HepG2 (cell line): Measurements from ENCODE around the gene OMD.

Experiments used
- CTCF ChIP-seq: sonication (generic); formaldehyde crosslinking; IDR thresholded peaks from 2 replicates; pipeline ENCODE4 v1.5.0; 2020; ENCODE audit warnings: mild to moderate bottlenecking, missing genetic modification reagents, moderate library complexity
- EED ChIP-seq: sonication (generic); formaldehyde crosslinking; IDR thresholded peaks from 2 replicates; pipeline ENCODE4 v1.5.0; 2020; ENCODE audit warnings: mild to moderate bottlenecking, missing genetic modification reagents
- ETS1 ChIP-seq: sonication (generic); formaldehyde crosslinking; IDR thresholded peaks from 2 replicates; pipeline ENCODE4 v1.4.0; 2020; ENCODE audit warnings: missing genetic modification reagents
- GLI4 ChIP-seq: sonication (generic); formaldehyde crosslinking; IDR thresholded peaks from 2 replicates; pipeline ENCODE4 v1.5.1; 2020; ENCODE audit warnings: missing genetic modification reagents, mild to moderate bottlenecking, moderate library complexity, borderline replicate concordance
- ISL2 ChIP-seq: sonication (generic); formaldehyde crosslinking; IDR thresholded peaks from 2 replicates; pipeline ENCODE4 v1.5.0; 2020; ENCODE audit warnings: missing genetic modification reagents
- PRDM15 ChIP-seq: sonication (generic); formaldehyde crosslinking; IDR thresholded peaks from 2 replicates; pipeline ENCODE4 v1.4.0; 2020; ENCODE audit warnings: missing genetic modification reagents
- SRSF1 ChIP-seq: fragments of 200-400 bp; formaldehyde crosslinking; optimal IDR thresholded peaks from 2 replicates; pipeline ENCODE3; 2017; ENCODE audit warnings: mild to moderate bottlenecking, low read depth, low read length, moderate library complexity
- TARDBP ChIP-seq: sonication (generic); formaldehyde crosslinking; IDR thresholded peaks from 2 replicates; pipeline ENCODE4 v1.8.0; 2022; ENCODE audit warnings: mild to moderate bottlenecking, missing genetic modification reagents
- ZBTB8A ChIP-seq: sonication (generic); formaldehyde crosslinking; IDR thresholded peaks from 2 replicates; pipeline ENCODE4 v1.4.0; 2020; ENCODE audit warnings: mild to moderate bottlenecking, low read depth, missing genetic modification reagents, borderline replicate concordance
- ZNF253 ChIP-seq: sonication (generic); formaldehyde crosslinking; IDR thresholded peaks from 2 replicates; pipeline ENCODE4 v1.8.0; 2022; ENCODE audit warnings: mild to moderate bottlenecking, missing genetic modification reagents, borderline replicate concordance
- ZNF317 ChIP-seq: sonication (generic); formaldehyde crosslinking; IDR thresholded peaks from 2 replicates; pipeline ENCODE4 v1.5.0; 2020; ENCODE audit warnings: mild to moderate bottlenecking, missing genetic modification reagents
- ZSCAN5A ChIP-seq: sonication (generic); formaldehyde crosslinking; IDR thresholded peaks from 2 replicates; pipeline ENCODE4 v1.8.0; 2022; ENCODE audit warnings: mild to moderate bottlenecking, missing genetic modification reagents, borderline replicate concordance

- TF ChIP-seq GLI4 (CRISPR knock-in tag) (no peak), ZNF317 (CRISPR knock-in tag) (no peak), ETS1 (CRISPR knock-in tag) (no peak), ISL2 (CRISPR knock-in tag) (no peak), CTCF (CRISPR knock-in tag) (no peak), PRDM15 (CRISPR knock-in tag) (no peak), EED (CRISPR knock-in tag) (no peak), SRSF1 (no peak), TARDBP (CRISPR knock-in tag) (no peak), ZSCAN5A (CRISPR knock-in tag) (no peak), ZBTB8A (CRISPR knock-in tag) (no peak), ZNF253 (CRISPR knock-in tag) (no peak)
Measured at GRCh38 chr9:92463387-92463786, 39.1 kb upstream of the OMD start.
